Activated naive CD8-positive, alpha-beta T cell treated with anti-CD3 and anti-CD28 coated beads, Interleukin-2, amount 50 U/mL, for 24 hours (primary cell): ENCODE measurements around the gene RTN4RL2.
A peak's percentile ranks its signal among the peaks of the same experiment; 100 is the strongest.

Experiments
- ATAC-seq: fragments of 150-1000 bp; cut with Tn5 transposase; one replicate; pipeline ENCODE4 v1.10.0; 2021
- DNase-seq: peaks from one replicate; pipeline ENCODE4 v3.0.0; 2021
- H3K27ac Mint-ChIP-seq: one replicate; pipeline ENCODE4 v1.8.0; 2021; ENCODE audit warnings: mild to moderate bottlenecking, mixed read lengths
- H3K27me3 Mint-ChIP-seq: one replicate; pipeline ENCODE4 v1.8.0; 2021; ENCODE audit warnings: mixed read lengths
- H3K36me3 Mint-ChIP-seq: one replicate; pipeline ENCODE4 v1.8.0; 2021; ENCODE audit warnings: low read depth, mixed read lengths
- H3K4me1 Mint-ChIP-seq: one replicate; pipeline ENCODE4 v1.8.0; 2021; ENCODE audit warnings: mixed read lengths
- H3K4me3 Mint-ChIP-seq: one replicate; pipeline ENCODE4 v1.8.0; 2021; ENCODE audit warnings: mild to moderate bottlenecking, moderate library complexity, mixed read lengths
- H3K9me3 Mint-ChIP-seq: one replicate; pipeline ENCODE4 v1.8.0; 2021; ENCODE audit warnings: mixed read lengths

RTN4RL2 gene

DNA sequence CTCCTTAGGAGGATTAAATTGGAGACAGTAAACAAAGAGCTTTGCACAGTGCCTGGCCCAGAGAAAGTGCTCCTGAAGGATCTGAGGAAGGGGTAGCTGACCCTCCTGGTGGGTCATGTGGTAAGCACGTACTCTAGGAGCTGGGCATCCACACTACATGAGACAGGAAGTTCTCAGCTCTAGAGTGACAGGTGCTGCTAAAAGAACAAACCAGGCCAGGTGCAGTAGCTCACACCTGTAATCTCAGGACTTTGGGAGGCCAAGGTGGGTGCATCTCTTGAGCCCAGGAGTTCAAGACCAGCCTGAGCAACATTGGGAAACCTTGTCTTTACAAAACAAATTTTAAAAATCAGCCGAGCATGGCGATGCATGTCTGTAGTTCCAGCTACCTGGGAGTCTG lies 42.0 kb downstream of the RTN4RL2 start:
- Mint-ChIP-seq H3K9me3 (no peaks in the 10 kb centered on the region), H3K27me3 (no peaks in the 10 kb centered on the region), H3K36me3 (peaks cover 16% of the 10 kb centered on the region), H3K4me1 (peaks cover 2% of the 10 kb centered on the region), H3K27ac (no peak overlapping the region), H3K4me3 (no peak overlapping the region)
- no peak for DNase-seq
- ATAC-seq: no peak

GRCh38 chr11:57502870-57503269 lies 42.5 kb downstream of the RTN4RL2 start:
- Mint-ChIP-seq H3K9me3 (no peaks in the 10 kb centered on the region), H3K27me3 (no peaks in the 10 kb centered on the region), H3K36me3 (peaks cover 15% of the 10 kb centered on the region), H3K4me1 (peaks cover 2% of the 10 kb centered on the region), H3K4me3 (no peak overlapping the region), H3K27ac (no peak overlapping the region)
- ATAC-seq (no peak), DNase-seq (no peak)

DNA sequence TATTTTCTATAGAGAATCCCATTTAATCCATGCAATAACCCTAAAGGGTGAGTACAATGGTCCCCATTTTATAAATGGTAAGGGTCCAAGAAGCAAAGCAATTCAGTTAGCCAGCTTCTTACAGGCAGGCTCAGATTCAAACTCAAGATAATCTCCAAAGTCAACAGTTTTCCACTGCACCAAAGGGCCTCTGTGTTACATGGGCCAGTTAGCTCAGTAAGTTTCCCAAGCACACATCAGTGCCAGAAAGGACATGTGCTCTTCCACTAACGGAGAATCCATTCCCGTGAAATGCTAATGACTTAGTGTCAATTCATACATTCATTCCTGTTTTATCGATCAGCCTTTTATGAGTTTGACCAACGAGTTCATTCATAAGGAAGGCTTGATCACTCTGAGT lies 44.2 kb downstream of the RTN4RL2 start:
- H3K4me3 Mint-ChIP-seq: no peak overlapping the region
- no peak for ATAC-seq
- H3K36me3 Mint-ChIP-seq: peaks cover 11% of the 10 kb centered on the region
- no peak for DNase-seq
- H3K27ac Mint-ChIP-seq: no peak overlapping the region
- no peaks in the 10 kb centered on the region for H3K9me3 Mint-ChIP-seq
- no peaks in the 10 kb centered on the region for H3K27me3 Mint-ChIP-seq
- H3K4me1 Mint-ChIP-seq: peaks cover 2% of the 10 kb centered on the region

GRCh38 chr11:57506522-57506921 lies 46.2 kb downstream of the RTN4RL2 start:
- H3K9me3 Mint-ChIP-seq: no peaks in the 10 kb centered on the region
- peaks cover 8% of the 10 kb centered on the region for H3K36me3 Mint-ChIP-seq
- no peak overlapping the region for H3K27ac Mint-ChIP-seq
- DNase-seq (no peak), ATAC-seq (no peak)
- no peaks in the 10 kb centered on the region for H3K27me3 Mint-ChIP-seq
- H3K4me3 Mint-ChIP-seq: no peak overlapping the region
- H3K4me1 Mint-ChIP-seq: no peaks in the 10 kb centered on the region

DNA sequence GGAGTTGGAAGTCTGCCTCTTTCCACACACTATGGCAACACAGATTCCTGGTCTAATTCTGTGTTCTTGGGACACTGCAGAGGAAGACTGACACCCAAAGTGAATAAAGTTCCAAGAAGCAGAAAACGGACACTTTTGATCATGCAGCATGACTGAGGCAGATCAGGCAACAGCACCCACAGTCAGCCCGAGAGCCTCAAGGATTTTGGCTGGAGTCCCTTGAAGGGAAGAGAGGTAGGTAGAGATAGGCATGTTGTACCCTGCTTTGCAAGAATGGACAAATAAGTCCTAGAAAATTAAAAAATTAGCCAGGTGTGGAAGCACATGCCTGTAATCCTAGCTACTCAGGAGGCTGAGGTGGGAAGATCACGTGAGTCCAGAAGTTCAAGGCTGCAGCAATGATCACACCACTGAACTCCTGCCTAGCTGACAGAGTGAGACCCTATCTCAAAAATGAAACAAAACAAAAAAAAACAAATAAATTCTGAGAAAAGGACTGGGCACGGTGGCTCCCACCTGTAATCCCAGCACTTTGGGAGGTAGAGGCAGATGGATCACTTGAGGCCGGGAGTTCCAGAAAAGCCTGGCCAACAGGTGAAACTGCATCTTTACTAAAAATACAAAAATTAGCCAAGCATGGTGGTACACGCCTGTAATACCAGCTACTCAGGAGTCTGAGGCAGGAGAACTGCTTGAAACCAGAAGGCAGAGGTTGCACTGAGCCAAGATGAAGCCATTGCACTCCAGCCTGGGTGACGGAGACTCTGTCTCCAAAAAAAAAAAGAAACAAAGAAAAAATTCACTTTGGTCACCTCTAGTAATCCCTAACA lies 48.2 kb downstream of the RTN4RL2 start:
- DNase-seq (no peak), ATAC-seq (no peak)
- H3K36me3 Mint-ChIP-seq: peaks cover 11% of the 10 kb centered on the region
- no peak overlapping the region for H3K4me3 Mint-ChIP-seq
- peak overlapping the region; percentile 67 for H3K27ac Mint-ChIP-seq
- H3K4me1 Mint-ChIP-seq: peaks cover 20% of the 10 kb centered on the region
- no peaks in the 10 kb centered on the region for H3K27me3 Mint-ChIP-seq
- no peaks in the 10 kb centered on the region for H3K9me3 Mint-ChIP-seq

DNA sequence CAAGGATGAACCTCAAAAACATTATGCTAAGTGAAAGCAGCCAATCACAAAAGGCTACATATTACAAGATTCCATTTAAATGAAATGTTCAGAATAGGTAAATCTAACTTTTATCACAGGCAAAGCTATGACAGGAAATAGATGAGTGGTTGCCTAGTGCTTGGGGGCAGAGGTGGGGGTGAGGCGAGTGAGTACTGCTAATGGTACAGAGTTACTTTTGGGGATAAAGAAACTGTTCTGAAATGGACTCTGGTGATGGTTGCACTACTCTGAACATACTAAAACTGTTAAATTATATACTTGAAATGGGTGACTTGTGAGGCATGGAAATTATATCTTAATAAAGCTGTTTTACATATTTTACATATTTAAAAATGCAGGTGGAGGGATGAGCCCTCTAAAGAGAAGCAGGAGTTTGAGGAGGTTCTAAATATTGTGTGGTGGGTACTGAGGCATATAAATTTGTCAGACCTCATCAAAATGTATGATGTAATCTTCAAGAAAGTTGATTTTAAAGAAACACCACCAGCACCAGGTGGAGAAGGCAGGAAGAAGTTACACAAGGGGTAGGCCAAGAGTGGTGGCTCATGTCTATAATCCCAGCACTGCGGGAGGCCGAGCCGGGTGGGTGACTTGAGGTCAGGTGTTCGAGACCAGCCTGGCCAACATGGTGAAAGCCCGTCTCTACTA lies 51.6 kb downstream of the RTN4RL2 start:
- H3K4me3 Mint-ChIP-seq: no peak overlapping the region

DNA sequence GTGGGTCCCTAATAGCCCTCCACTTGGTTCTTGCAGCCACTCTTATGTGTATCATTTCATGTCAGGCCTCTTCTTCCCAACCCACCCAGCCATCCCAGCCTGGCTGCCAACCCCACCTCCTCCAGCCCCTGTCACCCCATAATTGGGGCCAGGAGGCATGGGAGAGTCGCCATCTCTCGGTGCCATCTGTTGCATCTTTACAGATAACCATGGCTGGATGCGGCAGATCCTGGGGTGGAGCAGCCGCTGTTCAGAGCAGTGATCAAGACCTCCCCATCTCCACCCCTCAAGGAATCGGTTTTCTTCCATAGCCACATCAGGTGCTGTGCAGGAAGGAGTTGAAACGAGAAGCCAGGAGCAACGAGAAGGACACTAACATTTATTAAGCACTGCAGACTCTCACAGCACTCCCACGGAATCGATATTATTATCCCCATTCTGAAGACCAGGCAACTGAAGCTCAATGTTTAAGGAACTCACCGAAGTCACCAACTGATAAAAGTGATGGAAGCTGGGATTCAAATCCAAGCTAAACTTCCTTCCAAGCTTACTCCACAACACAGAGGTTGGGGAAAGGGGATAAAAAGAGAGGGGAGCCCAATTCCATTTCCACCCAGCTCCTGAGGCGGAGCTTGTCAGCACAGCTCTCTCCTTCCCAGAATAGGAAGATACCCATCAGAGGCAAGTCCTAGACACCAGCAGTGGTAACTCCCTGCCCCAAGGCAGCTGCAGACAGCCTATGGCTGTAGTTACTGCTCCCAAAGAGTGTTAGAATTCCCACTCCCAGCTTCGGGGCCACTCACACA lies 52.5 kb downstream of the RTN4RL2 start:
- H3K27ac Mint-ChIP-seq: no peak overlapping the region
- no peaks in the 10 kb centered on the region for H3K9me3 Mint-ChIP-seq
- no peak for ATAC-seq
- H3K4me3 Mint-ChIP-seq: peak overlapping the region; percentile 97
- H3K36me3 Mint-ChIP-seq: peaks cover 7% of the 10 kb centered on the region
- H3K27me3 Mint-ChIP-seq: no peaks in the 10 kb centered on the region
- peaks cover 31% of the 10 kb centered on the region for H3K4me1 Mint-ChIP-seq
- DNase-seq: no peak

More for the DNA sequence above, 51.6 kb downstream of the RTN4RL2 start:
- no peaks in the 10 kb centered on the region for H3K27me3 Mint-ChIP-seq
- ATAC-seq (no peak), DNase-seq (no peak)
- no peaks in the 10 kb centered on the region for H3K9me3 Mint-ChIP-seq
- H3K27ac Mint-ChIP-seq: peak overlapping the region; percentile 2
- peaks cover 31% of the 10 kb centered on the region for H3K4me1 Mint-ChIP-seq
- H3K36me3 Mint-ChIP-seq: peaks cover 7% of the 10 kb centered on the region

- peak overlapping the region; percentile 97 for H3K4me3 Mint-ChIP-seq
- no peak for ATAC-seq
Observed at GRCh38 chr11:57513452-57513795, 53.1 kb downstream of the RTN4RL2 start.

DNA sequence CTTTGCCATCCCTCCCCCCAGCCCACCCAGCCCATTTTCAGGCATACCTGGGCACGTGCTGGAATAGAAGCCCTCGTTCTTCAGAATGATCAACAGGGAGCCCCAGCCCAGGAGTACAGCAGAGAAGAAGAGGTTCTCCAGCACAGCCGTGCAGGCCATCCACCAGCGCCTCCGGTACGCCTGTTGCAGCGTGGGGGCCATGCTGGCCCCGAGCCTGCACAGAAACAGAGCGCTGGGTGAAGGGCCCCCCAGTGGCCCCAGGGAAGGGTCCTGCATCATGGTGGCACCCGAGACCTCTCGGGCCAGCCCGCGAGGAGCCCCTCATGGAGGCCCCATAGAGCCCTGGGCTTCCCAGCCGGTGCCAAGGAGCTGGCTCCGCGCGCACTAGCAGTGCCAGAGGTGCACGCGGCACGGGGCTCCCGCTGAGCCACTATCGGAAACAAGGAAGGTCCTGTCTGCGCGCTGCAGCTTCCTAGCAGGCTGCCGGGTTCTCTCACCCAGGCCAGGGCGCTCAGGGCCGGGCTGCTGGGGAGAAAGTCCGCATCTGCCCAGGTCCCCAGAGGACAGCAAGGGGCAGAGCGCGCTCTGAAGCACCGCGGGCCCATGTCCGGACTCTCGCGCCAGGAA lies 53.7 kb downstream of the RTN4RL2 start:
- no peaks in the 10 kb centered on the region for H3K9me3 Mint-ChIP-seq
- peak overlapping the region; percentile 97 for H3K4me3 Mint-ChIP-seq
- peak; percentile 42 for DNase-seq
- H3K27me3 Mint-ChIP-seq: no peaks in the 10 kb centered on the region
- H3K4me1 Mint-ChIP-seq: peaks cover 31% of the 10 kb centered on the region
- peak overlapping the region; percentile 96 for H3K27ac Mint-ChIP-seq
- ATAC-seq: peak; percentile 35
- peaks cover 7% of the 10 kb centered on the region for H3K36me3 Mint-ChIP-seq

More at GRCh38 chr11:57513452-57513795, 53.1 kb downstream of the RTN4RL2 start:
- Mint-ChIP-seq H3K36me3 (peaks cover 7% of the 10 kb centered on the region), H3K27ac (no peak overlapping the region), H3K27me3 (no peaks in the 10 kb centered on the region), H3K4me1 (peaks cover 31% of the 10 kb centered on the region), H3K9me3 (no peaks in the 10 kb centered on the region)
- no peak for DNase-seq

DNA sequence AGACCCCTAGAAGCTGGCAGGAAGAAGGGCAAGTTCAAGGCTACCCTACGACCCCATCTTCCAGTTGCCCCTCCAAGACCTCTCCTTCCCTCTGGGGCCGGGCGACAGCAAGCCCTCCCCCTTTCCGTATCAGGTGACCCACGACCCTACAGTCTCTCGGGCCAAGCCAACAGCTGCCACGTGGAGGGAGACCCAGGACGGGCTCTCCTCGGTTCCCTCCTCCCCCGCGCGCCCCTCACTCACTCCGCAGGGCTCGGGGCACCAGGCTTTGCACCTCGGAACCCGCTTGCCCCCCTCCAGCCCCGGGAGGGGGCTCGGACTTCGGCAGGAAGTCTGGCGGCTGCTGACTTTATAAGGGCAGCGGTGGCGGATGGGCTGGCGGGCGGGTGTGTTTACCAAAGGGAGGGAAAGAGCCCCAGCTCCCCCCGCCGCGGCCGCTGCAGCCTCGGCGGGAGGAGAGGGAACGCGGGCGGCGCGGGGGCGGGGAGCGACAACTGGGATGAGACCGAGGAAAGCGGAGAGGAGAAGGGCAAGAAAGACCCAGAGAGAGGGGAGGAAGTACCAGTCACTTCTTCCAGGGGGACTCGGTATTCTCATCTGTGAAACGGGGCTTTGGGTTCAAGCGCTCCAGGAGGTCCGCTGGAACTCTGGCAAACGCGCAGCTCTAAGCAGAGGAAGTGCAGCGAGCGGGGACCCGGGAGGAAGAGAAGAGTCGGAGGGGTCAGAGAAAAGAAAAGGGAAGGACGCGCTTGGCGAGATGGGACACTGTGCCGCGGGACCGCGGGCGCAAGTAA lies 54.4 kb downstream of the RTN4RL2 start:
- DNase-seq: peak; percentile 65
- H3K36me3 Mint-ChIP-seq: peaks cover 6% of the 10 kb centered on the region
- H3K9me3 Mint-ChIP-seq: no peaks in the 10 kb centered on the region
- peak overlapping the region; percentile 97 for H3K4me3 Mint-ChIP-seq
- peaks cover 31% of the 10 kb centered on the region for H3K4me1 Mint-ChIP-seq
- H3K27me3 Mint-ChIP-seq: no peaks in the 10 kb centered on the region
- peak; percentile 65 for ATAC-seq
- peak overlapping the region; percentile 96 for H3K27ac Mint-ChIP-seq

- DNase-seq (peak; percentile 47), ATAC-seq (peak; percentile 17)
- H3K9me3 Mint-ChIP-seq: no peaks in the 10 kb centered on the region
- H3K27me3 Mint-ChIP-seq: no peaks in the 10 kb centered on the region
- H3K27ac Mint-ChIP-seq: peak within 1 kb of the TSS; percentile 96
- peaks cover 31% of the 10 kb centered on the region for H3K4me1 Mint-ChIP-seq
- H3K4me3 Mint-ChIP-seq: peak within 1 kb of the TSS; percentile 97
- peaks cover 3% of the 10 kb centered on the region for H3K36me3 Mint-ChIP-seq
Observed at GRCh38 chr11:57515332-57516060, 55.2 kb downstream of the RTN4RL2 start, which contains the start of gene SLC43A1. TSS of gene SLC43A1 (minus strand) at chr11:57515702. CDS start at chr11:57514111, 1,591 bp downstream.

- Mint-ChIP-seq H3K27ac (peak overlapping the region; percentile 87), H3K36me3 (peaks cover 3% of the 10 kb centered on the region), H3K9me3 (no peaks in the 10 kb centered on the region), H3K4me3 (peak overlapping the region; percentile 97), H3K4me1 (peaks cover 31% of the 10 kb centered on the region), H3K27me3 (no peaks in the 10 kb centered on the region)
- ATAC-seq (no peak), DNase-seq (no peak)
Observed at GRCh38 chr11:57516061-57516443, 55.7 kb downstream of the RTN4RL2 start.

- no peak overlapping the region for H3K27ac Mint-ChIP-seq
- H3K27me3 Mint-ChIP-seq: no peaks in the 10 kb centered on the region
- no peaks in the 10 kb centered on the region for H3K9me3 Mint-ChIP-seq
- no peak for ATAC-seq
- peaks cover 2% of the 10 kb centered on the region for H3K36me3 Mint-ChIP-seq
- no peak for DNase-seq
- H3K4me3 Mint-ChIP-seq: no peak overlapping the region
- peaks cover 2% of the 10 kb centered on the region for H3K4me1 Mint-ChIP-seq
Observed at GRCh38 chr11:57521116-57521515, 60.8 kb downstream of the RTN4RL2 start.
